Right hindlimb (tissue), 1 donor: ENCODE measurements around the gene IBA57.
A peak's percentile ranks its signal among the peaks of the same experiment; 100 is the strongest.

ENCODE experiments used
- DNase-seq: peaks from one replicate; pipeline ENCODE4 v3.0.0-alpha.2; 2018

The IBA57 gene

GRCh38 chr1:228165372-228166169 lies at the start of gene IBA57:
TSS of gene IBA57 (plus strand) at chr1:228165804. CDS start at chr1:228165817, 13 bp downstream.
- peak; percentile 100 for DNase-seq

DNA sequence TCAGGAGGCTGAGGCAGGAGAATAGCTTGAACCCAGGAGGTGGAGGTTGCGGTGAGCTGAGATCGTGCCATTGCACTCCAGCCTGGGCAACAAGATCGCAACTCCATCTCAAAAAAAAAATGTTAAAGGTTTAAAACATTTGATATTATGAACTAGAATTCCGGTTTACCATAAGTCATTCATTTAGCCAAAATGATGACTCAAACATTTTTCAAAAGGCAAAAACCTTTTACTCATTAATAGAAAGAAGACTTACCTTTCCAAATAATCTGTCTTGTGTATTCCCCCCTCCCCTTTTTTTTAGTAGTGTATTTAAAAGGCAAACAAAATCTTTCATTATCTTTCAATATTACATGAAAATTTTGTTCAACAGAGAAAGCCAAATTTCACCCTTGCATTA lies 48.3 kb upstream of the IBA57 start:
- no peak for DNase-seq

GRCh38 chr1:228118040-228118439 lies 47.6 kb upstream of the IBA57 start:
- DNase-seq, result no peak

GRCh38 chr1:228120351-228120750 lies 45.3 kb upstream of the IBA57 start:
- no peak for DNase-seq

- DNase-seq, result no peak
Measured at GRCh38 chr1:228120857-228121489, 44.6 kb upstream of the IBA57 start.

- no peak for DNase-seq
Measured at GRCh38 chr1:228122921-228123441, 42.6 kb upstream of the IBA57 start.

DNA sequence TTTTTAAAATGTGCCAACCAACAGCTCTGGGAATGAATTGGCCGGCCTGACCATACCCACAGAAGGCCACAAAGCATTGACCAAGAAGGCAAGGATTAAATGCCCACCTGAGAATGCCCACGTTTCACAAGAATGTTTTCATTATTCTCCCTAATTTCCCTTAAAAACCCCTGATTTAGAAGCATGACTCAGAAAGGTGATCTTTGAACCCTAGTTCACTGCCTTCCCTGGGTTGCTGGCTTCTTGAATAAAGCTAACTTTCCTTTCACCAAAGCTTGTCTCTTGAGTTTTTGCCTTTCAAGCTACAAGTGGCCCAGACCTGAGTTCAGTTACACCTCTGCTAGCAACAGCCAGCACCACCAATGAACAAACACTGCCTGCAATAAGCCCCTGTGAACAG lies 42.1 kb upstream of the IBA57 start:
- DNase-seq, result no peak

DNA sequence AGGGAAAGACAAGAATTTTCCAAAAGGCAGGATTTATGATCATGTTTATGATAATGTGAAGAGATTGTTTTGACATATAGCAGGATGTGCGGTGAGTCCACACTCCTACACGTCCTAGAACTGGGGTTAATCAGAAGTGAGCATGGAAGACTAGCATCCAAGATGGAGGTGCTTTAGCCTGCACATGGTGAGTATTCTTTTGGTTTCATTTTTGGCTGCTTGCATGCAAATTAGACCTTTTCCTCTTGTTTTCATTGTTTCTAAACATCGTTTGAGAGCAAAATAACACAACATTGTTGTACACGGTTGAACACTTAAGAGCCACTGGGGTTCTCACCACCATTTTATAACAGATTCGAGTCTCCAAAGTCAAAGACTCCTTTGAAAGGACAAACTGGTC lies 40.4 kb upstream of the IBA57 start:
- no peak for DNase-seq

DNA sequence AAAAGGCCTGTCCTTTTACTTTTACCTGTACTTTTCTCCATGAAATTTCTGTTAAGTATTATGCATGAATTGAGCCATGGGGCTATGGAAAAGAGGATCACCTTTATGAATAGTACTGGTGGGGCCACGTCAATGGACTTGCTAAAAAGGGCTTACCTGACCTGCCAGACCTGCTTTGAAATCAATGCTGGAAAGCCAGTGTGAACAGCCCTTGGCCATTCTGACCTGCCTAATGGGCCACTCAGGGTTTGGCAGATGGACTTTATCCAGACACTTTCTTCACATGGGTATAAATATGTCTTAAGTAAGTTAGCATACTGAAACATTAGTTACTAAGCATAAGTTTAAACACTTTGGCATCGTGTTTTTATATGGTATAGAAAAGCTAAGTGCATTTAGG lies 33.8 kb upstream of the IBA57 start:
- no peak for DNase-seq

- no peak for DNase-seq
Measured at GRCh38 chr1:228134591-228134990, 31.0 kb upstream of the IBA57 start.

- no peak for DNase-seq
Measured at GRCh38 chr1:228136901-228137300, 28.7 kb upstream of the IBA57 start.

GRCh38 chr1:228139406-228139930 lies 26.1 kb upstream of the IBA57 start:
- no peak for DNase-seq

- peak; percentile 99 for DNase-seq
Measured at GRCh38 chr1:228139931-228140723, 25.5 kb upstream of the IBA57 start, which contains the start of gene GUK1. TSS of gene GUK1 (plus strand) at chr1:228140279. CDS start at chr1:228140303, 24 bp downstream.

GRCh38 chr1:228140724-228141225 lies 24.8 kb upstream of the IBA57 start:
- no peak for DNase-seq

- peak; percentile 61 for DNase-seq
Measured at GRCh38 chr1:228141226-228142044, 24.2 kb upstream of the IBA57 start.

DNA sequence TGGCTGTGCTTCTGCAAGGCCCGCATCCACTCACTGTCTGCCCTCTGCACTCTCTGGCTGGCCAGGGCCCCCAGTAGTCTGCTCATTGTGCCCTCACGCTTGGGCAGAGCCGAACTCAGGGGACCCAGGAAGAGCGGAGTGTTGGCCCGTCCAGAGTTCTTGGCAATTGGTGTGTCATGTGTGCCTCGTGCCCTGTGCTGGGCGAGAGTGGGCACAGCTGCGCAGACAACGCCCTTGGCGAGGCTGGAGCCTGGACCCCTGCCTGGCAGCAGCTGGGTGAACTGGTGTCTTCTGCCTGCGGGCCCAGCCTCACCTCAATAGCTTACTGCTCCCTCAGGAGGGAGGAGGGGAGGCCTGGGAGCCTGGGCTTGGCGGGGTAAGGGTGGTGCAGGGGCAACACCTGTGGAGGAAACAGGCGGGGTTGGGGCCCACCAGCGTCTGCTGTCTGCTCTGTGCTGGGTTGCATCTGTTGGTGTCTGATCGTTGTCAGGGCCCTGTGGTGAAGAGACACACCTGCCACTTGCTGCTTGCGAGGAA lies 23.4 kb upstream of the IBA57 start:
- peak; percentile 53 for DNase-seq

DNA sequence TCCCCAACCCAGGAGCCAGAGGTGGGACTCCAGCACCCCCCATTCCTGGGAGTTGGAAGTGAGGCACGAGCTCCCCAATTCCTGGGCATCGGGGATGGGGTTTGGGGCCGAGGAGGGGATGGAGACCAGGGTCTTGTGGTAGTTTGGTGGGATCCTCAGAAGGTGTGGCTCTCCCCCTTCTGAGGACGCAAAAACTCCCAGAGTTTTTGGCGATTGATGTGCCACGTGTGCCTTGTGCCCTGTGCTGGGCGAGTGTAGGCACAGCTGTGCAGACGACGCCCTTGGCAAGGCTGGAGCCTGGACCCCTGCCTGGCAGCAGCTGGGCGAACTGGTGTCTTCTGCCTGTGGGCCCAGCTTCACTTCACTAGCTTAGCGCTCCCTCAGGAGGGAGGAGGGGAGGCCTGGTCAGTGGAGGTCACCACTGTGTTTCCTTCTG lies 22.9 kb upstream of the IBA57 start:
- peak; percentile 65 for DNase-seq

DNA sequence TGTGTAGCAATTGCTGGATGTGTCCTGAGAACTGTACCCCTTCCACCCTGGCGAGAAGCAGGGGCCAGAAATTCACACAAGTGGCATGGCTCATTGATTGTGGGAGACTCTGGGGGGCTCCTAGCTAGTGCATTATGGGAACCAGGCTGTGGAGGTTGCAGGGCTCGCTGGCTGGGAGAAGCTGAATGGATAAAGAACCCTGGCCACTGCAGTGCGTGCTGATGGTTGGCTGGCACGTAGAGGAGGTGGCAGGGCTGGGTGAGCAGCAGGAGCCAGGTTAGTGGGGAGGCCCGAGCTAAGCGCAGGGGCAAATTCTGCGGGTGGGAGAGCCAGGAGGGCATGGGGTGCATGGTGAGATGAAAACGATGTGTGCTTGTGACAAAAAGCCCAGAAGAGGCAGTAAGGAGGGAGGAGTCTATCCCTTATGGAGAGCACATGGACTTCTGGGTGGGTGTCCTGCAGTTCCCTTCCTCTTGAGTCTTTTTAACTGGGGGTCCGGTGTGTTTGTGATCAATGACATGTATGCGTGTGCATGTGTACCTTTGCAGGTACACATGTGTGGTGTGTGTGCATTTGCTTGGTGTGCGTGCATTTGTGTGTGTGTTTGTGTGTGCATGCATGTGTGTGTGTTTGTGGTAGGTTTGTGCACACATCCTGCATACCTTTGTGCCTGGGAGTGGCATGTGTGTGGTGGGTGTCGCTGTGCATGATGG lies 22.0 kb upstream of the IBA57 start:
- no peak for DNase-seq

DNA sequence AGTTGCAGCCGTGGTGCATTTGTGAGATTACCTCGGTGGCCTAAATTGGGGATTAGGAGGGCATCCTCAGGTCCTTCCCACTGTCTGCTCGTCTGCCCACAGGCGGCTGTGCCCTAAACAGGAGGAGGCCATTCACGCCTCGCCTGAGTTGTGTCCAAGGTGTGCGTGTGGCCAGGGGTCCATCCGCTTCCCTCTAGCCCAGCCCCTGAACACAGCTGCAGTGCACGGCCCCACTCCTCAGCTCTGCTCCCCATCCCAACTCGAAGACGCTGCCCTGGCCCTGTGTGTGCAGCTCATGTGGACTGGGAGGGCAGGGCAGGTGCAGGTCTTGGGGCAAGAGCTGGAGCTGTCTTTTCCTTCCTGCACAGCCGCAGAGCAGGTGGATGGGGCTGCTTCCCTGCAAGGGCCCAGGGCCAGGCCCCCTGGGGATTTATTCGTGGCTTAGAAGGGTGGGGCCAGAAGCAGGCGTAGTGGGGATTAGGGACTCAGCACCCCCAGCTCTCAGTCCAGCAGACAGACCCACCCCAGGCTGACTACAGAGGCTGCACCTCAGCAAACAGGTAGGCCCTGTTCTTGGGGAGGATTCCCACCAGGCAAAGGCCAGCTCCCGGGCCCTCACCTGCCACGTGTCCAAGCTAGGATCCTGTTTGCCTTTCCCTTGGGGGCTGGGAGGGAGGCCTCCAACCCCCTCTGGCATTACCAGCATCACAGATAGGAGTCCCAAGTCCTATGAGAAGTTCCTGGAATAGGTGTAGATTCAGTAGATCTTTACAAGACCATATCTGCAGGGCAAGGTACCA lies 21.2 kb upstream of the IBA57 start:
- DNase-seq, result no peak

DNA sequence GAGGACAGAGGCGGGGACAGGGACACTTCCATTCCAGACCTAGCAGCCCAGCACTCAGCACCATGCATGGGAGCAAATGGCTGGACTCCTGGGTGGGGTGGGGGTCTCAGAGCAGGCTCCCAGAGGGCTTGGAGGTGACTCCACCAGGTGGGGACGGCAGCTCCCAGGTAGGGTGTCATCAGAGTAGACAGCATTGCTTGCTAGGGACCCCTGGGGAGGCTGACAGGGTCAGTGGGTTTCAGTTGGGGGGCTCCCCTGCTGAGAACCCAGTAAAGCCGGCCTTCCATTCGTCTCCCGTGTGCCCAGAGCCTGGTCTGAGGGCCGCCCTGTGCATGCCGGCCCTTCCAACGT lies 20.6 kb upstream of the IBA57 start:
- peak; percentile 24 for DNase-seq
